HL-60/S4 (cell line): ENCODE results near the gene PAXX.

Source experiments
- in situ Hi-C: fragments of 300-500 bp; cut with MboI; formaldehyde crosslinking; loops from 2 replicates; pipeline ENCODE4 v1.14.3; 2022; ENCODE audit warnings: low sequenced_read_pairs

The PAXX gene

DNA sequence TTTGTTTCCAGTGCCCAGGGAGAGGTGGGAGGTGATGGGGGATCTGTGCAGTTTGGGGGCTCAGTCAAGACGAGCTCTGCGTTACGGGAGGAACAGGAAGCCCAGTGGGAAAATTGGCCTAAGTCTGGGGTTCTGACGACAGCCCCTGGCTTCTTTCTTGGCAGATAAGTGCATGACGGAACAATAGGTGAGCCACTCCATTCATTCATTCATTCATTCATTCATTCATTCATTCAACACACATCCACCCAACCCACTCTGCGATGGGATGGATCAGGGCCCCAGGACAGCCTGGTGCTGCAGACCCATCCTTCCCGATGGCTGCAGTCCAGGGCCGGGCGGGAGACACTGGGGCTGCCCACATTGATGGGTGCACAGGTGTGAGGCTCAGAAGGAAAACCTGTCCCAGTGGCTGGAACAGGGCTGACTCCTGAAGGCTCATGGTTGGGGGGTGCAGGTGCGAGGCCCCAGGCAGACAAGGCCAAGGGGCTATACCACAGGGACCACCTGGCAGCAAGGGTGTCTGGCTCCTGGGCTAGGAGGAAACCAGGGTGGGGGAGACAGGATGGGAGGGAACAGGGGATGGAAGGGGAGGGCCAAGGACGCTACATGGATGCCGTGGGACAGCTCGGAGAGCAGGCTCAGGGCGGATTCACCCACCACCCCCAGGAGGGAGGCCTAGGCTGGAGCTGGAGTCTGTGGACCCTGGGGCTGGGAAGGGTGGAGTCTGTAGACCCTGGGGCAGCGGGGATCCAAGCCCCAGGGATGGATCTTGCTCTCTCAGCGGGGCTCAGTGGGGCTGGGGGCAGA, 11.3 kb upstream of the PAXX start:
- in situ Hi-C loops = no loop called here

DNA sequence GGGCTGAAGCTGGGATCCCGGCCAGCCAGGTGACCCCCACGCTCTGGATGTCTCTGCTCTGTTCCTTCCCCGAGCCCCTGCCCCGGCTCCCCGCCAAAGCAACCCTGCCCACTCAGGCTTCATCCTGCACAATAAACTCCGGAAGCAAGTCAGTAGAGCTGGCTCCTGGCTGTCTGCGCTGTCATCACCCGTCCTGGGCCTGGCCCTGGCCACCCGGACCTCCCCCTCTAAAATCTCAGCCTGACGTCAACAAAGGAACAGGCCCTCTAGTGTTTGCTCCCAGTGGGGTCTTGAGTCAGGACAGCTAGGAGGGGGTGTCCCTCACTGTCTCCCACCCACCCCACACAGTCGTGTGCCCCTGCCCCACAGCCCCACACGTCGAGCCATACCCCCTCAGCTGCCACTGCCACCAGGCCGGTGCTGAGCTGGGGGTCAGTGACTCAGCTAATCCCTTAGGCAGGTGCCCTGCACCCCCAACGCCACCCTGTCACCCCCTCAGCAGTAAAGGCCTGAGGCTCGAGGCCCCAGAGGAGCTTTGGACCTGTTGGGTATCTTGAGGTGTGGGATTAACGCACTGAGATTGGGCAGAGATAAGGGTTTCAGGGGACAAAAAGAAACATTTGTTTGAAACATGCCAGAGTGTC, 10.5 kb upstream of the PAXX start:
- in situ Hi-C loops = no loop called here

DNA sequence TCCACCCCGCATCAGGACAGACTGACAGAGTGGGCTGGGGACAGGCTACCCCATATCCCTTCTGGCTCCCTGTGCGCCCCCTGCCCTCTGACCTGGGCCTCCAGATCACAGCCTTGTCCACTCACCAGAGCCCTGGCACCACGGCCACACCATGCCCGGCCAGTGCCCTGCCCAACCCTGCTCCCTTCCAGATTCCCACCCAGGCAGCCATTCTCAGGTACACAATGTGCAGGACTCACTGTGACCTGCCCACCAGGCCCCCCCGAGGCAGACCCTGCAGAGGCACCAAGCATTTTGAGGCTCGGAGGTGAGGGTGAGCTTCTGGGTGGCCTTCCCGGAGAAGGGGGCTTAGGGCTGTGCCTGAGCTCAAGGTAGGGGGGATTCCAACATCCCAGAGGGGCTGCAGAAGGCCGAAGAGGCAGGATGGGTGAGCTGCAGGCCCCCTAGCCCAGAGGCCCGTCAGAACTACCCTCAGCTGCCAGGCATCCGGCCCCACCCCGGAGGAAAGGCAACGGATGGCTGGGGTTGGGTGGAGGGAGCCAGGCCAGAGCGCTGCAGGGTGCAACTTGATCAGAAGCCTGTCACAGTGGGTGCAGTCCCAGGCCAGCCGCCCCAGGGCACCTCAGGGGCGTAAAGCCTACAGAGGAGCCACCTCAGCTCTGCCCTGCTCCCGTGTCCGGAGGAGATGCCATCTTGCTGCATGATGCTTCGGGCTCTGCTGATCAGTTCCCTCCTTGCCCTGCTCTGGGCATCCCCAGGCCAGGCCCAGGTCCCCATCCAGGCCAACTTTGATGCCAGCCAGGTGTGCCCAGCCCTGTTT, 9.8 kb upstream of the PAXX start, which contains the start of gene LCNL1:
TSS of gene LCNL1 (plus strand) at position 762 of the 820 bp plus-strand sequence. CDS start 594 bp downstream, outside the sequence.
- in situ Hi-C loops = no loop called here

DNA sequence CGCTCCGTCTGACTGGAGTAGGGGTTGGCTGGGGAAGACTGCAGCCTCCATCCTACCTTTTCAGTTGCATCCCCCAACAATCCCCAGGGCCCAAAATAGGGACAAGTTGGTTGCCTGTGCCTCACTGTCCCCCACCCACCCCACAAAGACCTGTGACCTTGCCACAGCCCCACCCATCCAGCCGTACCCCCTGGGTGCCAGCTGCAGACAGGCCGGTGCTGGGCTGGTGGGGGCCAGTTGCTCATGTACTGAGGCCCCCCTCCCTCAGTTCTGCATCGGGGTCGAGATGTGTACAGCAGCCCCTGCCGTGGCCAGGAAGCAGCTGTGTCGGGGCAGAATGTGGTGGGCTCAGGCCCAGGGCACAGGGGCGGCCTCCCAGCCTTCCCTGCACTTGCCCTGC, 9.1 kb upstream of the PAXX start:
- in situ Hi-C loops = no loop called here

DNA sequence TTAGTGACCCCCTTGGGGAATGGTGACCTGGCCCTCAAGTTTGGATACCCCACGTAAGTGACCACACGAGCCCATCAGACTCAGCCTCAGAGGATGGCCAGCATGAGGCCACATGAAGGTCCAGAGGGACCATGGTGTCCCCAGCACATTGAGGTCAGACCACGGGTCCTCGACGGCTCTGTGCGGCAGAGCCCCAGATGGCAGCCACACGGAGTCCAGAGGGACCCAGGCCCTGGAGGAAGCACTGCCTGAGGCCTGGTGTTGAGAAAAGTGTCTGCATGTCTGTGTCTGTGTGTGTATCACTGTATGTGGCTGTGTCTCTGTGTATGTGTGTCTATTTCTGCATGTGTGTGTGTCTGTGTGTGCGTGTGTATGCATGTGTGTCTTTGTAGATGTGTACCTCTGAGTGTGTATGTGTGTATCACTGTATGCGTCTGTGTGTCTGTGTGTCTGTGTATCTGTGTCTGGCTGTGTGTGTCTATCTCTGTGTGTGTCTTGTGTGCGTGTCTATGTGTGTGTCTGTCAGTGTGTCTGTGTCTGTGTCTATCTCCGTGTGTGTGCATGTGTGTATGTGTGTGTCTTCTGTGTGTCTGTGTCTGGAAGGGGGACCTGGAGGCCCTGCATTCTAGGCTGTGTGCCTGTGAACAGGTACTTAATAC, 8.4 kb upstream of the PAXX start:
- in situ Hi-C loops = no loop called here

DNA sequence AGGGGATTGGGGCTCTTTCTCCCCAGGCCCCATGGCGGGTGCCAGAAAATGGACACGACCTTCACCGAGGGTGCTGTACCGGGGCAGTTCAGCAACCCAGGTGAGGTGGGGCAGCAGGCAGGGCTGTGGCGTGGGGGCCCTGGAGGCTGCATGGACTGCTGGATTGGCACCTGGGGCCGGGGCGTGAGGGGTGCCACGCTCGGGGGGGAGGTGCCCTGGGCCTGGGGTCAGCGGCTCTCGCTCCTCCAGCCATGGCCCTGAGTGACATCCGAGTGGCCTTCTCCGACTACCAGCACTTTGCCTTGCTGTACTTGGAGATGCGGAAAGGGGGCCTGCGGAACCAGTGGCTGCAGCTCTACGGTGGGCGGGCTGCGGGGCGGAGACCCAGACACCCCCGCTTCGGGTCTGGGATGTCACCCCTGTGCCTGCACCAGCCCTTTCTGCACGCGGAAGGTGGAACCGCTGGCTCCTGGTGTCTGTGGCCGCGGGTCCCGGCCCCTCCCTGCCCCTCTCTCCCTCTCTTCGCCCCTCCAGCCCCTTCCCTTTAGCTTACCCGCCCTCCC, 7.7 kb upstream of the PAXX start:
- in situ Hi-C loops = no loop called here

DNA sequence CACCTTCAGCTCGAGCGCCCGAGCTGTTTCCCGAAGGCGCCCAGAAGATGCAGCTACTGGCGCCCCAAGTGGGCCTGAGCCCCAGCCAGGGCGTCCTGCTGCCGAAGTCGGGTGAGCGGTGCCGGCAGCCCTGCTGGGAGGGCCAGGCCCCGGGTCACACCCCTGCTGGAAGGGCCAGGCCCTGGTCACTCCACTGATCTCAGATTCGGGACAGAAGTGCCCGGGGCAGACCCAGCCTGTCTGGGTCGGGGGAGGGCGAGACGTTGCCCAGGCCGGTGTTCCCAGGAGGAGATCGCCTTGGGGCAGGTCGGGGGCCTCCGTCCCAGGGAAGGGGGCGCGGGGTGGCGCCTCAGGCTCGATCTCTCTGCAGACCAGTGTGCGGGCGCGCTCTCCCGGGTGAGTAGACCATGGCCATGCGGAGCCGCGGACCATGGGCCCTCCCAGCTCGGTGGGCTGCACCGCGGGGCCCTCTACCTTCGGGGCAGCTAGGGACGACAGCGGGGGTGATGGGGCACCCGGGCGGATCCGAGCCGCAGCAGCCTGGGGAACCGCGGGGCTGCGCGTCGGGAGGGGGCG, 7.1 kb upstream of the PAXX start:
- in situ Hi-C loops = no loop called here

DNA sequence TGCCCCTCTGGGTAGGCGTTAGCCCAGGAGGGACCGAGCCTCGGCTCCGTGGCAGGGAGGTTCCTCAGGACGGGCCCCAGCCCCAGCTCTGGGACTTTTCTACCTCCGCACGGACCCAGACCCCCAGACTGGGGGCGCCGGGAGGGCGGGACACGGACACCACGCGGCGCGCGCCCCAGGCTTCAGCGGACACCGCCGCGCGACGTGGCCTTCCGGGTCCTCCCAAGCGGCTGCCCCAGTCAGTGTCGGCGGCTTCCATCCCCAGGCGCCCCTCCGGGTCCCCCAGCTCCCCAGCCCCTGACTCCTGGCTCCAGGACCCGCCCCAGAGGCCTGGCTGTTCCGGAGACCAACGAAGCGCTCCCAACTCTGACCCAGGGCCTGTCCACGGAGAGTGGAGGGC, 6.4 kb upstream of the PAXX start:
- in situ Hi-C loops = no loop called here

DNA sequence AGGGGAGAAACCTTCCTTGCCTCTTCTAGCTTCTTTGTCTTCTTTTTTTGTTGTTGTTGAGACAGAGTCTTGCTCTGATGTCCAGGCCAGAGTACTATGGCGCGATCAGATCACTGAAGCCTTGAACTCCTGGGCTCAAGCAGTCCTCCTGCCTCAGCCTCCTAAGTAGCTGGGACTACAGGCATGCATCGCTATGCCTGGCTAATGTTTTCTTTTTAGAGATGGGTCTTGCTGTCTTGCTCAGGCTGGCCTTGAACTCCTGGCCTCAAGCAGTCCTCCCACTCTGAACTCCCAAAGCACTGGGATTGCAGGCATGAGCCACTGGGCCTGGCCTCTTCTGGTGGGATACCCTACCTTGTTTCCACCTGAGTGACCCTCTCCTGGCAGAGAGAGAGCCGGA, 3.4 kb upstream of the PAXX start:
- in situ Hi-C loops = no loop called here

DNA sequence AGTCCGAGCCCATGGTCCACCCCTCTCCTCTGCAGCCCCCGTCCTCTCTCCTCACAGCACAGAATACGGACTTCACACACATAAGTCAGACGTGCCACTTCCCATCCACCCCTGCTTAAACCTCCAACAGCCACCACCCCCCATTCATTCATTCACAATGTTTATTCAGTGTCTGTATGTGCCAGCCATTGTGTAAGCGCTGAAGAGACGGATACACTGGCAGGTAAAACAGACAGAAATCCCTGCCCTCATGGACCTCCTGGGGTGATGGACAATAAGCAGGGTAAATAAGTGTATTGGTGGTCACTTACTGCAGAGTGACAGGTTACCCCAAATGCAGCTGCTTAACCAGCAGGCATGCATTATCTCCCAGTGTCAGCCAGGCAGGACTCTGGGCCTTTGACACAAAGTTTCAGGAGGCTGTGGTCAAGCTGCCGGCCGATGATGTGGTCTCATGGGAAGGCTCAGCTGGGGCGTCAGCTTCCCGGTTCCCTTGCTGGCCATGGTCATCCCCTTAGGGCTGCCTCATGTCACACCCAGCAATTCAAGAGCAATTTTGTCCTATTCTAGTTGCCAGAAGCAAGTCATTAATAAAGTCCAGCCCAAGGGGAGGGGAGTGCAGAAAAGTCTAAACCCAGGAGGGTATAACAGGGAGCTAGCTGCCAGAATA, 1.8 kb upstream of the PAXX start:
- in situ Hi-C loops = no loop called here

DNA sequence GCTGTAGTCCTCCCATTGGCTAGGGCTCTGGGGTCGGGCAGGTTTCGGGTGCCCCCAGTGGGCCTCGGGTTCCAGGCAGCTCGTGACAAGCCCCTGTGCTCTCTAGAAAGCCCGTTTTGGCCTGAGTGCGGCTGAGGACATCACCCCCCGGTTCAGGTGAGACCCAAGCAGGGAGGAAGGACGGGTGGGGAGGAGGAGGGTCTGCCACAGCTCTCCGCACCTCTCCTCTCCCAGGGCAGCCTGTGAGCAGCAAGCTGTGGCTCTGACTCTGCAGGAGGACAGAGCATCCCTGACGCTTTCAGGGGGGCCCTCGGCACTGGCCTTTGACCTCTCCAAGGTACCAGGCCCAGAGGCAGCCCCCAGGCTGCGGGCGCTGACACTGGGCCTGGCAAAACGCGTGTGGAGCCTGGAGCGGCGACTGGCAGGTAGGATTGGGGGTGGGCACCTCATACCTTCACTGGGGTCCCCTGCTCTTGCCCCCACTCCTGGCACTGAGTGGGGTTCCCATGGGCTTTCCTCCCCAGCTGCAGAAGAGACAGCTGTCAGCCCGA, 672 bp downstream of the PAXX start:
- in situ Hi-C loops = no loop called here

DNA sequence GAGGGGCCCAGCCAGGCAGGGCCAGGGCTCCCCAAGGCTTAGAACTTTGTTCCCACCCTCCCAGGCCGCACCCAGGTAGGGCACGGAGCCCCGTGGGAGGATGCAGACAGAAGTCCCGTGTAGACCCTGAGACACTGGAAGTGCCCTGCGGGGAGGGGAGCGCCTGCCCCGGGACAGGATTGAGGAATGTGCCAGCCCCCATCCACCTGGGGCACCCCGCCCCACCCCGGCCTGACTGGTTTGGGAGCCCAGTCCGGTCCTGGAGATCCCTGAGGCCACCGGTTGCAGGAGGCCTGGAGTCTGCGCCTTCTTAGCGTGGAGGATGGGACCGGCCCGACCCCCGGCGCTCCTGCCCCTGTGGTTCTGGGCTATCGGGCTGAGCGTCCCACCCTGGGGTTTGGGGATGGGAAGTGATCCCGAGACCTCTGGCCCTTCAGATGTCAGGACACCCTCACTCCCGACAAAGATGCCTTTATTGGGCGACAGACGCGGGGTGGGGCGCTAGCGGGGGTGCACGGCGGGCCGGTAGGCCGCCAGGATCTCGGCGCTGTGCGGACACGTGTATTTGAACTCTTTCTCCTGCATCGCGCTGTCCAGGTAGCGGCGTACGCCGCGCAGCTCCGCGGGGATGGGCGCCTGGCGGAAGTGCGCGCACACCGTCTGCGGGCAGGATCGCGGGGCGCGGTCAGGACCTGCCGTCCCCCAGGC, 2.1 kb downstream of the PAXX start:
- in situ Hi-C loops = no loop called here

DNA sequence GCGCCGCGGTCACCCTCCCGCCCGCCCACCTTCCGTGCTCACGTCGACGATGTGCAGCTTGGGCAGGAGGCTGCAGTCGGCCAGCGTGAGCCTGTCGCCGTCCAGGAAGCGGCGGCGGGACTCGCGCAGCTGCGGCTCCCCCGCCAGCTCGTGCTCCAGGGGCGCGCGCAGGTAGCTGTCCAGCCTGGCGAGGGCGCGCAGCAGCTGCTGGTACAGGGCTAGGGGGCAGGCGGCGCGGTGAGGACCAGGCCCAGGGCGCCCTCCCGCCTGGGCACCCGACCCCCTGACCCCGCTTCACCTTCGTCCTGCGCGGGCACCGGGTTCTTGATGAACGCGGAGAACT, 2.6 kb downstream of the PAXX start:
- in situ Hi-C loops = no loop called here

DNA sequence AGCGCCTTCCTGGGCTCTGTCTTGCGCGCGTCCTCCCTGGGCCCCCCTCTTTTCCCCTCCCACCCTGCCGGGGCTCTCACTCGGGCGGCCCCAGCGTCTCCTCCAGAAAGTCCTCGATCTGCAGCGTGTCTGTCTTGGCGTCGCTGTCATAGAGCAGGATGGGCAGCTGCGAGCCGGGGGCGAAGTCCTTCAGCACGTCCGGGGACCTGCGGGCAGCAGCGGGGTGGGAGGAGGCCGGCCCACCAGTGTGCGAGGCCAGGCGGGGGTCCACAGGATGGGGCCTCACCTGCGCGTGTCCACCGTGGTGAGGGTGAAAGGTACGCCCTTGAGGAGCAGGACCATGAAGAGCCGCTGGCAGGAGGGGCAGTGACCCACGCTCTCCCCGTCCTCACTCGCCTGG, 3.1 kb downstream of the PAXX start:
- in situ Hi-C loops = no loop called here

DNA sequence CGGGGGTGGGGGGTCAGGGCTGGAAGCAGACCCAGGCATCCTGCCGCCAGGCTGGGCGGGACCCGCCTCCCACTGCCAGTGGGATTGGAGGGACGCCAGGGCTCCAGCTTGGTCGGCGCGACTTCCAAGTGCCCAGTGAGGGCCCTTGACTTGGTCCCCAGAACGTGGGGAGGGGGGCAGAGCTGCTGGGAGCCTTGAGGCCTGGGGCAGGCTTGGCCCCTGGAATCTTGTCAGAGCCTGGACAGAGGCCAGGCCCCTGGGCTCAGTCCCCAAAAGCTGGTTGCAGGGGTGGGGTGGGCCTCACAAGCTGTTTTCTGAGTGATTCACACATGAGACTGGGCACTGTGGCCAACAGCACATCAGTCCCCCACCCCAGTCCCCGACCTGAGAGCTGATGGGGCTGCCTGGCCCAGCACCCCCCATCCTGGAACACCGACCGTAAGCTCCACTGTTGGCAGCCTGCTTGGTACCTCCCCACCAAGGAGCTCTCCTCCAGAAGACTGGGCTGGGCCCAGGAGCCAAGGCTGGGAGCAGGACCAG, 3.6 kb downstream of the PAXX start:
- in situ Hi-C loops = no loop called here

DNA sequence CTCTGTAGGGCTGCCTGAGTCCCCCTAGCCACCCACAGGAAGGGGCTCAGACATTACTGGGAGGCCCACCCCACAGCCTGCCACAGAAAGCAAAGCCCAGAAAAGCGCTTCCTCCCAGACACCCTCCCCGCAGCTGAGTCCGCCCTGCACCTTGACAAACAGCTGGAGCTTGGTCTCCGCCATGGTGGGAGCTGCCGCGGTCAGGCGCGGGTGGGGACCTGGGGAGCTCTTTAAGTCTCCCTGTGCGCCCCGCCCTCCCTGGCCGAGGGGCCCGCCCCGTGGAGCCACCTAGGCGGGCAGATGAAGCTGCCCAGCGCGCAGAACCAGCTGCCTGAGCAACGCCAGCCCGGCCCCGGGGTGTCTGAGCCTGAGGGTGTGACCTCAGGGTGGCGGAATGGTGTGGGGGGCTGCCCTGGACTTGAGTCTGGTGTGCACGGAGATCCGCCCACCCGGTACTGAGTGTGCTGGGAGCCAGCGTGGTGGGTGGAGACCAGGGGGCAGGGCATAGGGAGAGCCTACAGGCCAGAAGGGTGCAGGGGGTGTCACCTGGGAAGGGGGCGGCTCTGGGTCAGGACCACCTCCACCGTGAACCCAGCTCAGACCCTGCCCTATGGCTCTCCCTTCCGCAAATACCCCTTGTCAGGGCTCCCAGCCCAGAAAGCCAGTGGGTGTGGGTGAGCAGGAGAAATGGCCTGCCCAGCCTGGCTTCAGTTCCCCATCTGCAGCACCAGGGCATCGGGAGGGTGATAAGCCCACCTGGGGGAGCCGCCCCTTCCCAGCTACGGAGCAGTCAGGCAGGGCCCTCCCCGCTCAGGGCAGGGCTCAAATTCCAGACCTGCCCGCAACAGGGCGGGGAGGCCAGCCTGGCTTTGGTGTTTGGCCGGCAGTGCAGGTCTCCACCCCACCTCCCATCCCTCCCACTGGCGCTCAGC, 4.4 kb downstream of the PAXX start, which contains the start of gene CLIC3:
TSS of gene CLIC3 (minus strand) at position 208 of the 932 bp plus-strand sequence. CDS start at position 183, 25 bp downstream.
- in situ Hi-C loops = no loop called here

DNA sequence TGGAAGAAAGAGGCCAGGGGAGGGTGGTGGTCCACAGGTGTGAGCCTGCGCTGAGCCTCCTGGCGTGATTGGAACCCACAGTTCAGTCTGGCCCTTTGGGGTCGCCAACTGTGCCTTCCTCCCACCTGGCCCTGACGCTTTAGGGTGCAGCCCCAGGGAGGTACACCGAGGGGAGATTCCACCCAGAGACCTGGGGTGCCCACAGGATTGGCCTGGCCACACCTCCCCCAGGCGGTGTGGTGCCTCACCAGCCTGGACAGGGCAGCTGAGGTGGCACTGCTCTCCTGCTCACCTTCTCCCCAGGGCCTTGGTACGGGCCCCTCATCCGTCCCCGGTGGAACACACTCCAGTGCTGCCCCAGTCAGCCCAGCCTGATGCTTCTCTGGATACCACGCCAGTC, 5.1 kb downstream of the PAXX start:
- in situ Hi-C loops = no loop called here

DNA sequence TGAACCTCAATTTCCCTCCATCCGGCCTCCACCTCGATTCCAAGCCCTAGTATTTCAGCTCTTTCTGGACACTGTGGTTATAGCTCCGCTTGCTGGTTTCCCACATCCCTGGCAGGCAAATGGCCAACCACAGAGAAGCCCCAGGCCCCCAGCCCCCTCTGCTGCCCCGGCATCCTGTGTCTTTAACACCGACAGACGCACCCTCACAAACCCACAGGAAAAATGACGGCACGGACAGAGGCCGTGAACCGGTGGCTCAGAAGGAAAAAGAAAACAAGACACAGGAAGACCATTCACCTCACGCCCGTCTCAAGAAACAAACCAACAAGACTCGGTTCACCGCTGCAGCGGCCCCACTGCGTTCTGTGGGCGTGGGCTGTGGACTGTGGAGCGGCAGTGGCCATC, 5.6 kb downstream of the PAXX start:
- in situ Hi-C loops = no loop called here
